ENCODE results near the gene ECHDC3. TPM values are rescaled to one million over a fixed set of nuclear protein-coding genes. Genes with fewer than 3 reads are reported as not detected.

ECHDC3 gene, protein sequence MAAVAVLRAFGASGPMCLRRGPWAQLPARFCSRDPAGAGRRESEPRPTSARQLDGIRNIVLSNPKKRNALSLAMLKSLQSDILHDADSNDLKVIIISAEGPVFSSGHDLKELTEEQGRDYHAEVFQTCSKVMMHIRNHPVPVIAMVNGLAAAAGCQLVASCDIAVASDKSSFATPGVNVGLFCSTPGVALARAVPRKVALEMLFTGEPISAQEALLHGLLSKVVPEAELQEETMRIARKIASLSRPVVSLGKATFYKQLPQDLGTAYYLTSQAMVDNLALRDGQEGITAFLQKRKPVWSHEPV
- total RNA-seq = 4.5 and 6.6 TPM in 2 replicates

DNA sequence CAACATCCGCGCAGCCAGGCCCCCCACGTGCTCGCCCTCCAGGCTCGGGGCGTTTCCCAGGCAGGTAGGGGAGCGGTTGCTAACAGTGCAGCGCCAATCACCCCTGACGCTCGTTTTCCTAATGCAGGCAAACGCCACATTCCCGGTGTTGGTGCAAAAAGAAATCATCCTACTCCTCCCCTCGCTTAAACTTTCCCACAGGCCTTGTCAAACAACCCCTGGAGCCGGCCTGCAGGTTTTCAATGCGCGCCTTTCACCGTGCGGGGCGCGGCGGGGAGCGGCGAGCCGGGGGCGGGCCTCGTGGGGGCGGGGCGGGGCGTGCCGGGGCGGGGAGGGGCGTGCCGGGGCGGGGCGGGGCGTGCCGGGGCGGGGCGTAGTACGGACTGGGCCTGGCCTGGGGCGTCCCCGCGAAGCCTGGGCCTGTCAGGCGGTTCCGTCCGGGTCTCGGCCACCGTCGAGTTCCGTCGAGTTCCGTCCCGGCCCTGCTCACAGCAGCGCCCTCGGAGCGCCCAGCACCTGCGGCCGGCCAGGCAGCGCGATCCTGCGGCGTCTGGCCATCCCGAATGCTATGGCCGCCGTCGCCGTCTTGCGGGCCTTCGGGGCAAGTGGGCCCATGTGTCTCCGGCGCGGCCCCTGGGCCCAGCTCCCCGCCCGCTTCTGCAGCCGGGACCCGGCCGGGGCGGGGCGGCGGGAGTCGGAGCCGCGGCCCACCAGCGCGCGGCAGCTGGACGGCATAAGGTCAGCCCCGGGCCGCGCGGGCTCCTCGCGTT, at the start of gene ECHDC3:
Gene ECHDC3, plus strand, starts transcription at position 374 of the 770 bp plus-strand sequence. Its CDS starts 195 bp downstream, at position 569.

Other genes with a start within 250 kb of the ECHDC3 start
- 11.0 and 13.2 TPM in 2 replicates for gene USP6NL, start 130.7 kb upstream of the ECHDC3 start, total RNA-seq
- 2.0 and 2.1 TPM in 2 replicates for gene PROSER2, start 81.0 kb downstream of the ECHDC3 start, total RNA-seq